ENCODE measurements around the gene MYBPHL. TPM values are rescaled to one million over a fixed set of nuclear protein-coding genes. Genes with fewer than 3 reads are reported as not detected.

MYBPHL gene
- total and polyA plus RNA-seq, 2 of the 13 experiments (the other 11 are each of a cell fraction or from before 2014, with no cell fraction given) = 3.7 to 3.8 TPM

- TF ChIP-seq HMGXB3 (CRISPR knock-in tag; IDR thresholded peaks at IDR 0.05; ENCODE audit: borderline replicate concordance) (0 out of 2 replicates have a peak, but pooled peaks have one; percentile 57), ADNP (CRISPR knock-in tag; IDR thresholded peaks at IDR 0.05) (no peak), ZNF549 (CRISPR knock-in tag; IDR thresholded peaks at IDR 0.05) (no peak), HNF1B (CRISPR knock-in tag; IDR thresholded peaks at IDR 0.05) (peak; percentile 95), POLR2AphosphoS2 (IDR thresholded peaks at IDR 0.05; ENCODE audit: low read depth, low read length) (no peak), FLYWCH1 (CRISPR knock-in tag; IDR thresholded peaks at IDR 0.05) (no peak), ZNF501 (CRISPR knock-in tag; IDR thresholded peaks at IDR 0.05) (0 out of 2 replicates have a peak, but pooled peaks have one; percentile 89), NCOA1 (CRISPR knock-in tag; IDR thresholded peaks at IDR 0.05) (no peak), SMAD1 (CRISPR knock-in tag; IDR thresholded peaks at IDR 0.05; ENCODE audit: borderline replicate concordance, low read depth) (no peak; the same call in 1 of the 2 replicates), CTCF (CRISPR knock-in tag; IDR thresholded peaks at IDR 0.05) (peak; percentile 99), ZNF468 (CRISPR knock-in tag; IDR thresholded peaks at IDR 0.05) (no peak), ATF1 (CRISPR knock-in tag; IDR thresholded peaks at IDR 0.05) (no peak), DMAP1 (CRISPR knock-in tag; IDR thresholded peaks at IDR 0.05) (peak; percentile 70; the same call in 1 of the 2 replicates), ZNF614 (CRISPR knock-in tag; IDR thresholded peaks at IDR 0.05; ENCODE audit: borderline replicate concordance) (peak; percentile 53; the same call in 1 of the 2 replicates), ZSCAN12 (CRISPR knock-in tag; IDR thresholded peaks at IDR 0.05) (no peak), ZNF282 (IDR thresholded peaks at IDR 0.05; ENCODE audit: partially characterized antibody) (no peak), ZNF251 (CRISPR knock-in tag; IDR thresholded peaks at IDR 0.05) (0 out of 2 replicates have a peak, but pooled peaks have one; percentile 57), NCOA2 (CRISPR knock-in tag; IDR thresholded peaks at IDR 0.05) (no peak), ZFP36L1 (CRISPR knock-in tag; IDR thresholded peaks at IDR 0.05) (no peak), MTA3 (CRISPR knock-in tag; IDR thresholded peaks at IDR 0.05) (no peak), ZNF629 (CRISPR knock-in tag; conservative IDR thresholded peaks at IDR 0.05) (0 out of 2 replicates have a peak, but pooled peaks have one; percentile 9), SIN3B (IDR thresholded peaks at IDR 0.05; ENCODE audit: low read length) (peak; percentile 51; the same call in 1 of the 2 replicates), YY1 (IDR thresholded peaks at IDR 0.05; ENCODE audit: insufficient read depth, insufficient replicate concordance, low read depth, low read length) (peak; percentile 63), SP5 (CRISPR knock-in tag; IDR thresholded peaks at IDR 0.05; ENCODE audit: borderline replicate concordance, low read depth) (peak; percentile 55; the same call in 1 of the 2 replicates), PLRG1 (conservative IDR thresholded peaks at IDR 0.05) (no peak)
These were observed 43.0 kb downstream of the MYBPHL start (continued) for GRCh38 chr1:109263597-109264378.
